Upper lobe of left lung (tissue), 4 donors: ENCODE measurements around the gene CLTA.

Experiments used
- CTCF ChIP-seq, 6 experiments: fragments of 450-650 bp in 4 of 6; fragments of 200-600 bp in 2 of 6; sonication (generic) in 2 of 6; IDR thresholded peaks; one replicate each; pipeline ENCODE4 v1.5.1; 2016 to 2019; ENCODE audit warnings: antibody characterized with exemption in 6 of 6
- POLR2A ChIP-seq, 4 donors: fragments of 450-650 bp; IDR thresholded peaks; one replicate each; pipeline ENCODE4 v1.5.1; 2016 to 2017; ENCODE audit warnings: antibody characterized with exemption in 4 of 4, mild to moderate bottlenecking in 2 of 4

- TF ChIP-seq CTCF (IDR thresholded peaks at IDR 0.05) (no peak), POLR2A (IDR thresholded peaks at IDR 0.05) (no peak)
These were observed 46.5 kb downstream of the CLTA start for GRCh38 chr9:36237230-36237629.
